Right hindlimb (tissue), 1 donor: ENCODE measurements around the gene IGF2BP1.
"Not testable (repeated sequence)": the region's sequence is repeated elsewhere in the genome, so short reads cannot be mapped to it uniquely, and the experiment has no call there.

Experiments used
- DNase-seq: peaks from one replicate; pipeline ENCODE4 v3.0.0-alpha.2; 2018

Gene IGF2BP1

DNA sequence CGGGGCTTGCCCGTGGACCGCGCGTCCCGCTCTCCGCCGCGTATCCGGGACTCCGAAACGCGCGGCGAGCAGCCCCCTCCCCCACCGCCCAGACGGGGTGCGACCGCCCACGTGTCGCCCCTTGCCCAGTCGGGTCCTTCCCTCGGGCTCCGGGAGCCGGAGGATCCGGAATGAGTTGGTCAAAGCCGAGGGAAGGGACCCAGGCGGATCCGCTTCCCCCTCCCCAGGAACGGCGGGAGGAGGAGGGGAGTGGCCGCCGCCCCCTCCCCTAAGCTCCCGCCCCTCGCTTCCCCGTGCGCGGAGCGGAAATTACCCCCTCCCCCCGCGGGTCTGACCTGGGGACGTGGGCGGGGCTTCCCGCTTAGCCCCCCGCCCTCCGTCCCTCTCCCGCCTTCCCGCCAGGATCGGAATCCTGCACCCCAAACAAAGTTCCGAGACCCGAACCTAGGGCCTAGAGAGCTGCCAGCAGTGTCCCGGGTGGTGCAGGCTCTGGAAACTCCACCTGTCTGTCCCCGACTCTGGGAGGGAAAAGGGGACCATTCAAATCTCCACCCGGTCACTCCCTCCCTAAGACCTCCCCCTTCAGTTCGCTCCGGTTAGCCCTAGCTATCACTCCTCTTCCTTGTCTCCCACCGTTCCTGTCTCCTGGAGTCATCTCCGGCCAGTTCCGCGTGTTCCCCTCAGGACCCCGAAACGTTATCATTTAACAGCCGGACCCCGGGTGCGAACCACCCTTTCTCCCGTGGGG, 1.0 kb upstream of the IGF2BP1 start:
- DNase-seq: peak; percentile 73

GRCh38 chr17:48996722-48997102, 473 bp upstream of the IGF2BP1 start:
- DNase-seq: no peak

DNA sequence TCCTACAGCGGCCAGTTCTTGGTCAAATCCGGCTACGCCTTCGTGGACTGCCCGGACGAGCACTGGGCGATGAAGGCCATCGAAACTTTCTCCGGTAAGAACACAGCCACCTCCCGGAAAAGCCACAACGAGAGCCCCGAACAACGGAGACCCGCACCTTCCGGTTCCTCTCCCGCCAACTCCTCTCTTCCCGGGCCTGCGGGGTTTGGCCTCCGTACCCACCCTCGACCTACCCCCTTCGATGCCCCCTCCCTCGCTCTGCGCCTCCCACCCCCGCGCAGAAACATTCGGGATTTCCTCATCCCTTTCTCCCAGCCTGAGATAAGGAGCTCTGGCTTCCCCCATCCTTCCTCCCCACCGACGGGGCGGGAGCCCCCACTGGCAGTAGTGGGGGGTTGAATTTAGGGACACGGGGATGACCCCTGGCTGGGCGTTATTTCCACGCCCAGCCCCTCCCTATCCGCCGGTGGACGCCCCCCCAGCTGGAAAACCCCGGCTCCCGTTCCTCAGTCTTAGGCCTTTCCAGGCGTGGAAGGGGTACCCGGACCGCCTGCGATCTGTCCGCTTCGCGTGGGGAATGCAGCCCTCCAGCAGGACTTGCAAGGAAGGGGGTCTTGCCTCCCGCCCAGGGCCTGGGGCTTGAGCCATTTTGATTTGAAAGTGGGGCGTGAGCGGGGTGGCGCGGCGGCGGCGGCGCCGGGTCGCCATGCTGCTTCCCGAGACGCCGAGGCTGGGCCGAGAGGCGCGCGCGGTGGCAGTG, 822 bp downstream of the IGF2BP1 start:
- peak; percentile 61 for DNase-seq

DNA sequence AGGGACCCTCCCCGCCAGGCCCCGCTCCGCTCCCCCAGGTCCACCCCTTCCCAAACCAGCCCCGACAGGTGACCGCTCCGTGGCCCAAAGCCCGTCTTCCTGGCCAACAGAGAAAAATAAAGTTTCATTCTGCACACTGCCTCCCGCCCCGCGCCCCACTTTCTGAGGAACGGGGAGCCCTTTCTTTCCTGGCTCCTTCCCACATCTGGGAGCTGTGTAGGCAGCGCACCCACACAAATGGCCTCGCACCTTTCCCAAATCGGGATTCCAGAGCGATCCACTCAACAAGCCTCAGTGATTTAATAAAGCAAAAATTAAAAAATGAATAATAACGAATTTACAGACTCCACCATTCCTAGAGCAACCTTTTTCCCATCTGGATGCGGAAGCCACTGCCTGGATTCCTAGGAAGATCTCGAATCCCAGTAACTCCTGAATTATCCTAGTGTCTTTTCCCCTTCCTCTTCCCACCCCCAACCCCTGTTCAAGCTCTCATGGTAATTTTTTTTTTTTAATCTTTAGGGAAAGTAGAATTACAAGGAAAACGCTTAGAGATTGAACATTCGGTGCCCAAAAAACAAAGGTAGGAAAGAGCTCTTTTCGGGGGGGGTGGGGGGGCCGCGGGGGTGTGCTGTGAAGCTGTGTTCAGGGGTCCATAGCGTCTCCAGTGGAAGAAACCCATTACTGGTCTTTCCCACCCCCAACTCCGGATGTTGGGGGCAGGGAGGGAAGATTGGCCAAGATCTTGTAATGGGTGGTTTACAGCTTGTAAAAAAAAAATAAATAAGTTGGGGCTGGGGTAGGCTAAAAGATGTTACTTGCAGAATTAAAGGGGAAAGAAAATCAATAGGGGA, 1.6 kb downstream of the IGF2BP1 start:
- DNase-seq: no peak

- no peak for DNase-seq
Observed at GRCh38 chr17:49000943-49001342, 3.8 kb downstream of the IGF2BP1 start.

DNA sequence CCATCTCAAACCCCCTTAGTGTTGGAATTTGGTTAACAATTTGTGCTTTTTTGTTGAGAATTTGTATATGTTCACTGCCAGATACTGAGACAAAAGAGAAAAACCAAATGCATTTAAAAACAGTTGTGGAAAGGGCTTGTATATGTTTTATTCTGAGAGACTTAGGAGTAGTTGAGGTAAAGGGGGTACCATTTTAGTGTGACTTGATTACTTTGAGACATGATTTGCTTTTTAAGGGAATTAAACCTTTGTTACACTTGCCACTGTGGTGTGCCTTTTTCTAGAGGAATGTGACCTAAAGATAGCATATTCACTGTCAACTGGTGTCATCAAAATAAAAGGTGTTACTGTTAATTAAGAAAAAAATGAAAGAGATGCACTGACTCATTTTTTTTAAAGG, 4.5 kb downstream of the IGF2BP1 start:
- DNase-seq: no peak

- no peak for DNase-seq
Observed at GRCh38 chr17:49002331-49002730, 5.1 kb downstream of the IGF2BP1 start.

DNA sequence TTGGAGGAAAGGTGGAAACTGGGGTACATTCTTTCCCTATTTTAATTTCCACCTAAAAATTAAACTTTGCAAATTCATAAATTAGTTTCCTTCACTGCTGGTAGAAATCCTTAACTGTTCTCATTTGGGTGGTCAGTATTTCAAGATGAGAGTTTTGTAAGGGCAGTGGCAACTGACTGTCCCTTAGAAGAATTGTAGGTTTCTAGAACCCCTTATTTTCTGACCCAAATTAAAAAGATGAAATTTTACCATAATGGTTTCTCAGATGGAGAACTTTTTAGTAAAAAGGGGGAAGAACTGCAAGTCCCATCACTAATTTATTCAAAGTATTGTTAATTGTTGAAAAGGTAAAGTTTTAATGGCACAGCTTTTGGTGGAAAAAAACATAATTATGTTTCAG, 5.6 kb downstream of the IGF2BP1 start:
- DNase-seq: no peak

DNA sequence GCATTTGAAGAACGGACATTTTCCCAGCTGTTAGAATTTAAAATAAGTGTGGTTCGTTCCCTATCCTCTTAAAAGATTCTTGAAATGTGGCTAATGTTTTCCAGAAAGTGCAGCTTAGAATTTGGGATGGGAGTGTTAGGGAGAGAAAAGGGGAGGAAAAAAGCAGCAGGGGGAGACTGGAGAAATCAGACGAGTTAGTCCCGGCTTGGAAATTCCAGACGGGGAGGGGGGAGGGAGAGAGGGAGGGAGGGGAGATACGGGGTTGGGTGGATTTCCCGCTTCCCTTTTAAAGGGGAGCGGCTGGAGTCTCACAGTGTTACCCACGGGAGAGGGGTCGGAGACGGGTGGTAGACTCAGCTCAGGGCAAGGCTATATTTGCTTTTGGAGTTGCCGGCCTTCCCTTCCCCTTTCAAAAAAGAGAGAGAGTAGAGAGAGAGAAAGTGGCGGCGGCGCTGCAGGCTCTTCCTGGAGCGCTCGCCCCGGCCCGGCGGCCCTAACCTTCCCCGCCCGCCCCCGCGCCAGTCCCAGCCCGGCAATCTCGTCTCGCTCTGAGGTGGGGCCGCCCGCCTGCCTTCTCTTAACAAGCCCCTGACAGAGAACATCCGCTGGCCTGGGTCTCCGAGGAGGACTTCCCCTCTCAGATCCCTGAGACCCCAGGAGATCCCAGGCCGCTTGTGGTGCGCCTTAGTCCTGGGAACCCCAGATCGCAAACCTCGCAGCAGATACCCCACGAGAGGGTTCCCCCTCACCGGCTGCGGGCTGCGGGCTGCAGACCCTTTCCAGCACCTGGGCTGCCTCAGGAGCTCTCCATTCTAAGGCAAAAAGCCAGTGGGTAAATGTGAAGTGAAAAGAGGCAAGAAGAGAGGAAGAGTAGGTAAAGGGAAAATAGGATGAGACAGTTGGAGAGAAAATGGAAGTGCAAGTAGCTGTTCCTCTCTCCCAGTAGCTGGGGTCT, 6.6 kb downstream of the IGF2BP1 start:
- peak; percentile 69 for DNase-seq

GRCh38 chr17:49005140-49005539, 8.0 kb downstream of the IGF2BP1 start:
- DNase-seq: no peak

DNA sequence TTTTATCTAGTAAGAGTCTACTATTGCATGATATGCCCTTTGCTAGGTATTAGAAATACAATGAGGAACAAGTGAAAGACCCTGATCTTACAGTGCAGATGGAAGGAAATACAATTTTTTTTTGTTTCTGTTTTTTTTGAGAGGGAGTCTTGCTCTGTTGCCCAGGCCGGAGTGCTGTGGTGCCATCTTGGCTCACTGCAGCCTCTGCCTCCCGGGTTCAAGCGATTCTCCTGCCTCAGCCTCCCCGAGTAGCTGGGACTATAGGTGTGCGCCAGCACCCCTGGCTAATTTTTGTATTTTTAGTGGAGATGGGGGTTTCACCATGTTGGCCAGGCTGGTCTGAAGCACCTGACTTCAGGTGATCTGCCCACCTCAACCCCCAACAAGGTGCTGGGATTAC, 11.7 kb downstream of the IGF2BP1 start:
- DNase-seq: not testable (repeated sequence)

DNA sequence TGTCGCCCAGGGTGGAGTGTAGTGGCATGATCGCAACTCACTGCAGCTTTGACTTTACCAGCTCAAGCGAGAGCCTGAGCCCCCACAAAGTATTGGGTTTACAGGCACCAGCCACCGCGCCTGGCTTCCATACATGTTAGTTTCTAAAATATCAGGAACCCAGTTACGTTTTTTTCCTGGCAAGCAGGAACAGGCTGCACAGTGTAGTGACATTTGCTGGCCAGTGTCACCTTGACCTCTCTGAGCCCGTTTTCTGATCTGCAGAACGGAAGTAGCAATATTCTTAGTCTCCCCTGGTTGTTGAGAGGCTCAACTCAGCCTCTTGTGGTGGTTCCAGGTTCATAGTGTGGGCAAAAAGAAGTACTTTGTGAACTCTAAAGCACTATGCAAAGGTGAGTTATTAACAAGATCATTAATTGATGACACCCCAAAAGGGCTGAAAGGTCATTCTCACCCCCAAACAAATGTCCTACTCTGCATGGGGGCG, 15.6 kb downstream of the IGF2BP1 start:
- no peak for DNase-seq

DNA sequence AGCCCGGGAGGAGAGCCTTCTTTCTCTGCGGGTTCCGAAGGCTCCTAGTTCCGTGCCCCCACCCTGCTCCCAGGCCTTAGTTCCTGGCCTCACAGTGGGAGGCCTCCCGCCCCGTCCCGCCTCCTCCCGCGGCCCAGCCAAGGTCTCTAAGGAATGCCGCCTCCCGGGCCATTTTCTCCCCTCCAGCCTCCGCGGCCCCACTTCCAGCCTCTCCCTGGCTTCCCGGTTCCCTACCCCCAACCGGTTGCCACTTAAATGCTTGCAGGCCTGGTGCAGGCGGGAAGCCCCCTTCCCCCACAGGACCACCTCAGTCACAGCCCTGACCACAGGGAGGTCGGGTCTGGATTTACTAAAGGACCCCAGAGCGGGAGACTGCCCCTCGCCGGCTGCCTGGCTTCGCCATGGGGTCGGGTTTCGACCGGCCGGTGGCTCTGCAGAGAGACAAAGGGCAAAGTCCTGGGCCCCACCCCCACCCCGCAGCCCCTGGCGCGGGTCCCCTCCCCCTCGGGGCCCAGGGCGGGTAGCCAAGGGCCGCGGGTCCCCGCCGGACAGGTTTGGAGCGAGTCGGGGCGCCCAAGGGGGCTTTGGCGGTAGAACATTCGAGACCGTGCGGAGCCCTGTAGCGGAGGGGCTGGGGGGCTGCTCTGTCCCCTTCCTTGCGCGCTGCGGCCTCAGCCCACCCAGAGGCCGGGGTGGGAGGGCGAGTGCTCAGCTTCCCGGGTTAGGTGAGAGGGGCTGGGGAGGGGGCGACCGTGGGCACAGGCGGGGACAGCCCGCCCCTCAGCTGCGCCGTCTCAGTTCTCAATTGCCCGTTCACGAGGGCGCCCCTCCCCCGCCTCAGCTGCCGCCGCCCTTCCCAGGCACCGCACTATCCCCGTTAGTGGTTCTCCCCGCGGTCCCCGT, 16.4 kb downstream of the IGF2BP1 start:
- DNase-seq: peak; percentile 78

DNA sequence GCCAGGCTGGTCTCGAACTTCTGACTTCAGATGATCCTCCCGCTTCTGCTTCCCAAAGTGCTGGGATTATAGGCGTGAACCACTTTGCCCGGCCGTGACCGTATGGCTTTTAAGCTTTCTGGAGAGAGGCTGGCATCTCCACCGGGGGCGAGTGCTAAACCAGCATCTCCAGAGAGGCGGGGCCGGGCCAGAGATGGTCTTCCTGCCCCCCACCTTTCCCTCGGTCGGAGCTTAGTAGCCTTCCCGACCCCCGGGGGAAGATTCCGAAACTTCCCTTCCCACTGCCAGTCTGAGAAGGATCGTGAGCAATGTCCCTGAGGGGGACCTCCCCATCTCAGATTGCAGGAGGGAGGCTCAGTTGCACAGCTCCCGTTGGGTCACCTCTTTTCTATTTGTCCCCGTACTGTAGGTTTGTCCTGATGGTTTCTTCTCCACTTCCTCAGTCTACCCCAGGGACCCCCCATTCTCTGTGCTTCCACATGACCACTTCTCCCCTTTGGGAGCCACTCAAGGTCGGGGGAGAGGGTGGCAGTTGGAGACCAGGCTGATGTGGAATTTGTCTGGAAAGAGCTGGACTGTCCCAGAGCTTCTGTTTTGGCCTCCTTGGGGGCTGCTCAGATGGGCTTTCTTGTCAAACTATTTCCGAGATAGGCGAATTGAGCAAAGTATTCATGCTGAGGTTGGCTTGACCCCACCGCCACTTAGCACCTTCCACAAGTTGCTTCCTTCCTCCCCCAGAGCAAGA, 18.2 kb downstream of the IGF2BP1 start:
- DNase-seq: no peak

DNA sequence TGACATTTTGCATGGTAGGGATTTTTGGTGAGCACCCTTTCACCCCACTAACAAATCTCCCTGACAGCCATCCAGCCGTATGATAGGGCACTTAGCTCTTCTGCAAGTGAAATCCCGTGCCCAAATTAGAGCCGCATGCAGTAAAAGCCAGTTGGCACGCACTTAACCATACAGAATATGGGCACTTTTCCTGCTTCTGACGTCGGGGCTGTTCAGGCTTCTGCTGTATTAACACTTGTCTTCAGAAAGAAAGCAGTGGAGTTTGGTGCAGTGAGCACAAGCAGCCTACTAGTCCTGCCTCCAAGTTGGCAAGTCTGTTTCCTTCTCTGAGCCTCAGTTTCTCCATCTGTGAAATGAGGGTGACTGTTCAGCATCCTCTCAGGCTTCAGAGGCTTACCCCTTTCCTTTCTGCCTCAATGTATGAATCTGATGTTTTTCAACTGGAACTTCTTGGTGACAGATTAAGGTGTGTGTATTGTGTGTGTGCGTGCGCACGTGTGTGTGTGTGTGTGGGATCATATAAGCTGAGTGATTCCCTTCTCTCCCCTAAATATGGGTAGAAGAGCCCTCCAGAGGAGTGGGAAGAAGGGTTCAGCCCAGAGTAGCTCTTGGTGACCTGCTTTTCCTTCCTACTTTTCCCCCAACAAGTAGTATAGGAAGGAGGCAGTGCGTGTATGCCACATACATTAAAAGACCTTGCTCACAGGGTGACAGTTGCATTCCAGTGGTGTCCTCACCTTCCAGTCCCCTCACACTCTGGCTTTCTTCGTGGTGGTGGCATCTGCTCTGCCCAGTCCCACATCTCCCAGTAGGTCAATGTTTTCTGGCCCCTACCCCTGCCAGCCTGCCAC, 19.0 kb downstream of the IGF2BP1 start:
- DNase-seq: peak; percentile 54

DNA sequence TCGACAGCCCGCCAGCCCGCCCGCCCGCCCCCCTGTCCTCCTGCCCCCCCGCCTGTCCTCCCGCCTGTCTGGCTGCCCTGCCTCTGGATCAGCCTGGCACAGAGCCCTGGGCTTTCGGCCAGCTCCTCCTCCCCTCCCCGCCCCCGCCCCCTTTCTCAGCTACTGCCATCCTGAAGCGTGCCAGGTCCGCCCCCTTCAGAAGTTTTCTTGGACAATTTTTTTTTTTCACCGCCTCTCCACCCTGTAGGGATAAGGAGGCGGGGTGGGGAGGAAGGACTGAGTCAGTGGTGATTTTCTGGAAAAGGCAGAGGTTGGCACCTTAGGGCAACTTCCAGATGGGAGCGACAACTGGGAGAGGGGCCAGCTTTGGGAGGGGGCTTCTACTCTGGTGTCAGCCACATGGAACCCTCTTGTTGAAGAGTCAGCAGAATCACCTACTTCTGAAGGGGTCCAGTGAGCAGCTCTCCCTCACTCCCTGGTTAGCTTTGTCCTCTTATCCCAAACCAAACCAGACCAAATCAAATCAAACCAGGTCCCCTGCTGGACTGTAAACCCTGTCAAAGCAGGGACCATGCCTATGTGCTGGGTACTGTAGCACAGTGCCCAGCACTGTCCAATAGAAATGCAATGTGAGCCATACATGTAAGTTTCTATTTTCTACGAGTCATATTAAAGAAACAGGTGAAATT, 19.7 kb downstream of the IGF2BP1 start:
- DNase-seq: peak; percentile 86

DNA sequence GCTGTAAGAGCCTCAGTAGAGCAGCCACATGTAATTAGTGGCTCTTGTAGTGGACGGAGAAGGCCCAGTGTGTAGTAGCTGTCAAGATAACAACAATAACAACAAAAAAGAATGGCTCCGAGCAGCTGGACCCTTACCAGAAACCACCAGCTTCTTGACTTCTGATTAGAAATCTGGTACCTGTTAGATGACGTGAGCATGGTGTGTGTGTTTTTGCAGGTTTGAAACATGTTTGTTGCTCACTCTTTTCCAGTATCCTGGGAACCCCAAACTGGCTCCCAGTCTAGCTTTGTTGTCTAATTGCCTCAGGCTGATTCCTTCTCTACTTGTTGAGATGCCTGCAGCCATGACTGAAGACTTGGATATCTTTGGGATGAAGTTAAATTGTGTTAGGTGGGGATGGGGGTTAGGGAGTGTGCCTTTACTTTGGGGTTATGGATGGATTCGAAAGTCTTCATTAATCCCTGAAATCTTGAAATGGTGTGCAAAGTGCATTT, 21.0 kb downstream of the IGF2BP1 start:
- DNase-seq: no peak

DNA sequence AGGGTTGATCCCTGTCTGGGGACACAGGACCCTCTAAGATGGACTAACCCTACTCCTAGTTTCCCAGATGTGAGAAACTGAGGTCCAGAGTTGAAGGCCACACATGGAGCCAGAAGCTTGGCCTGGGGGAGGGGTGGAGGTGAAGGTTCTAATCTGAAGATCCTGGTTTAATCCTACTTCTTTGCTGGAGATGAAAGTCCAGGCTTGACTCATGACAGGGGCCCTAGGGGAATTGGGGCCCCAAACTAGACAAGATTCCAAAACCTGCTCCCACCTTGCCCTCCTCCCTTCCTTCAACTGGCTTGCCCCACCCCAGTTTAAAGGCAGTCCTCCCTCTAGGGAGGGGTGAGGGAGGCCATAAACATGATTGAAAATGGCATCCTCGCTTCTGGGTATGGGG, 21.6 kb downstream of the IGF2BP1 start:
- no peak for DNase-seq
